Vagina (tissue), 2 donors: ENCODE results near the gene TMEM150A. TPM values are rescaled to one million over a fixed set of nuclear protein-coding genes. Genes with fewer than 3 reads are reported as not detected.

ENCODE experiments used
- DNase-seq, 2 donors: peaks; one replicate each; pipeline ENCODE4 v3.0.0-alpha.2; 2017; ENCODE audit errors: extremely low spot score in 2 of 2
- H3K27ac ChIP-seq: fragments of 200-600 bp; sonication (generic); one replicate; pipeline ENCODE4 v1.5.1; 2019
- H3K27me3 ChIP-seq: fragments of 200-600 bp; sonication (generic); one replicate; pipeline ENCODE4 v1.5.1; 2019
- H3K36me3 ChIP-seq, 2 donors: fragments of 200-600 bp; sonication (generic); one replicate each; pipeline ENCODE4 v1.5.1; 2017 to 2019
- H3K4me1 ChIP-seq: fragments of 200-600 bp; sonication (generic); one replicate; pipeline ENCODE4 v1.5.1; 2019
- H3K4me3 ChIP-seq, 2 donors: fragments of 200-600 bp; sonication (generic); 1 replicate in 1 of 2; 2 replicates in 1 of 2; pipeline ENCODE4 v1.5.1; 2016 to 2019
- H3K9me3 ChIP-seq: fragments of 200-600 bp; sonication (generic); one replicate; pipeline ENCODE4 v1.5.1; 2019
- POLR2A ChIP-seq, 2 donors: fragments of 450-650 bp; IDR thresholded peaks; one replicate each; pipeline ENCODE4 v1.6.1; 2017; ENCODE audit warnings: antibody characterized with exemption in 2 of 2, mild to moderate bottlenecking in 2 of 2, moderate library complexity in 2 of 2
- POLR2AphosphoS5 ChIP-seq, 2 donors: sonication (generic); formaldehyde crosslinking; IDR thresholded peaks; one replicate each; pipeline ENCODE4 v1.9.0; 2017; ENCODE audit warnings: antibody characterized with exemption in 2 of 2, mild to moderate bottlenecking in 2 of 2, low read depth in 1 of 2; ENCODE audit not compliant: insufficient read depth in 1 of 2
- intact Hi-C: fragments of 100-400 bp; cut with DNase I; formaldehyde crosslinking; loops from one replicate; pipeline ENCODE4 v1.15.1; 2023
- total RNA-seq: library from RNA; depleted of rRNA; stranded (reverse); fragments of >200 nt; gene quantifications from one replicate; pipeline ENCODE4 v1.2.3, GENCODE V29; 2016
- TF ChIP-seq, protein P1 (sequence below), 3 experiments: fragments of 450-650 bp in 2 of 3; fragments of 200-600 bp in 1 of 3; sonication (generic) in 1 of 3; IDR thresholded peaks; one replicate each; pipeline ENCODE4 v1.5.1; 2017 to 2019; ENCODE audit warnings: antibody characterized with exemption in 3 of 3, mild to moderate bottlenecking in 2 of 3, moderate library complexity in 2 of 3

The TMEM150A gene
- total RNA-seq, 1 donor from 2014 or later, result 22.6 TPM

DNA sequence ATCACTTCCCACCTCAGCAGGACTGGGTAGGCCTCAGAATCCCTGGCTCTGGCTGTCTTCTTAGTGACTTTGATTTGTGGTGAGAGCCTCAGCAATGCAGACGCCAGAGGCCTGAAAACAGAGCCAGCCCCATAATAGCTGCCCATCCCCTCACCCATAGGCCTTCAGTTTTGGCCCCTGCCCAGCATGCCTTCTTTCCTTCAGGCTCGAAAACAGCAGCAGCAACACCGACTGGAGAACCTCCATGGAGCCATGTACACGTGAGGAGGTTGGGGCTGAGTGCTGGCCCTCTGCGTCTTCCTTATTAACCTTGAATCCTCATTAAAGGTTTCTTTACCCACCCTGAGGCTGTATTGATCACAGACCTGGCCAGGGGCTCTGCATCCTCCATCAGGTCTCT lies 5.3 kb downstream of the TMEM150A start:
- H3K36me3 ChIP-seq, result peaks cover 0 to 24% of the 10 kb centered on the region in 2 donors
- H3K27me3 ChIP-seq, result no peaks in the 10 kb centered on the region
- H3K27ac ChIP-seq, result no peak overlapping the region
- peaks cover 39% of the 10 kb centered on the region for H3K4me1 ChIP-seq
- intact Hi-C loops, result no loop called here
- H3K9me3 ChIP-seq, result no peaks in the 10 kb centered on the region
- TF ChIP-seq, protein P1, sequence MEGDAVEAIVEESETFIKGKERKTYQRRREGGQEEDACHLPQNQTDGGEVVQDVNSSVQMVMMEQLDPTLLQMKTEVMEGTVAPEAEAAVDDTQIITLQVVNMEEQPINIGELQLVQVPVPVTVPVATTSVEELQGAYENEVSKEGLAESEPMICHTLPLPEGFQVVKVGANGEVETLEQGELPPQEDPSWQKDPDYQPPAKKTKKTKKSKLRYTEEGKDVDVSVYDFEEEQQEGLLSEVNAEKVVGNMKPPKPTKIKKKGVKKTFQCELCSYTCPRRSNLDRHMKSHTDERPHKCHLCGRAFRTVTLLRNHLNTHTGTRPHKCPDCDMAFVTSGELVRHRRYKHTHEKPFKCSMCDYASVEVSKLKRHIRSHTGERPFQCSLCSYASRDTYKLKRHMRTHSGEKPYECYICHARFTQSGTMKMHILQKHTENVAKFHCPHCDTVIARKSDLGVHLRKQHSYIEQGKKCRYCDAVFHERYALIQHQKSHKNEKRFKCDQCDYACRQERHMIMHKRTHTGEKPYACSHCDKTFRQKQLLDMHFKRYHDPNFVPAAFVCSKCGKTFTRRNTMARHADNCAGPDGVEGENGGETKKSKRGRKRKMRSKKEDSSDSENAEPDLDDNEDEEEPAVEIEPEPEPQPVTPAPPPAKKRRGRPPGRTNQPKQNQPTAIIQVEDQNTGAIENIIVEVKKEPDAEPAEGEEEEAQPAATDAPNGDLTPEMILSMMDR (IDR thresholded peaks at IDR 0.05), result no peak
- TF ChIP-seq POLR2AphosphoS5 (IDR thresholded peaks at IDR 0.05; ENCODE audit: insufficient read depth in 1 of 2, low read depth in 1 of 2), result no peak
- TF ChIP-seq POLR2A (IDR thresholded peaks at IDR 0.05), result no peak
- no peak for DNase-seq
- H3K4me3 ChIP-seq, result no peak overlapping the region

DNA sequence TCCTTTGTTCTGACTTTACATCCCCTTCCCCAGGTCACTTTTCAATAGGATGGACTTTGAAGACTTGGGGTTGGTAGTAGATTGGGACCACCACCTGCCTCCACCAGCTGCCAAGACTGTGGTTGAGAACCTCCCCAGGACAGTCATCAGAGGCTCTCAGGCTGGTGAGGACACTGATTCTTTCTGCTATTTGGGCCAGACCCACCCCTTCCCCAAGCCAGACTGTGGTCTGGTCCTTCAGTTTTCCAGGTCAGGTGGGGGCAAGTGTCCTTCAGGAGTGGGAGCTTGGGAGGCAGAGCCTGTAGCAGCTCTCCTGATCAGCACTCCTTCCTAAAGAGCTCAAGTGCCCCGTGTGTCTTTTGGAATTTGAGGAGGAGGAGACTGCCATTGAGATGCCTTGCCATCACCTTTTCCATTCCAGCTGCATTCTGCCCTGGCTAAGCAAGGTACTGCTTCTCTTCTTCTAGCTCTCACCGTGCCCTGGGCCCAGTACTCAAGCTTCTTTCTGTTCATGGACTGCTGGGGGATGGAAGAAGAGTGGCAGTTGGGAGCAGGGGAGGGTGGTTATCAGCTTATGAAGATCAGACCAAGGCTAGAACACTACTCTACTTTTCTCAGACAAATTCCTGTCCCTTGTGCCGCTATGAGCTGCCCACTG lies 5.9 kb downstream of the TMEM150A start:
- no peaks in the 10 kb centered on the region for H3K9me3 ChIP-seq
- H3K36me3 ChIP-seq, result peaks cover 0 to 24% of the 10 kb centered on the region in 2 donors
- H3K27me3 ChIP-seq, result no peaks in the 10 kb centered on the region
- H3K4me3 ChIP-seq, result peak overlapping the region; percentile 85 to 95
- peak overlapping the region; percentile 90 for H3K27ac ChIP-seq
- peaks cover 40% of the 10 kb centered on the region for H3K4me1 ChIP-seq
- intact Hi-C loops, result no loop called here
- TF ChIP-seq, protein P1 (IDR thresholded peaks at IDR 0.05), result no peak
- TF ChIP-seq POLR2A (IDR thresholded peaks at IDR 0.05), result no peak
- no peak for TF ChIP-seq POLR2AphosphoS5 (IDR thresholded peaks at IDR 0.05; ENCODE audit: insufficient read depth in 1 of 2, low read depth in 1 of 2)
- DNase-seq, result no peak

DNA sequence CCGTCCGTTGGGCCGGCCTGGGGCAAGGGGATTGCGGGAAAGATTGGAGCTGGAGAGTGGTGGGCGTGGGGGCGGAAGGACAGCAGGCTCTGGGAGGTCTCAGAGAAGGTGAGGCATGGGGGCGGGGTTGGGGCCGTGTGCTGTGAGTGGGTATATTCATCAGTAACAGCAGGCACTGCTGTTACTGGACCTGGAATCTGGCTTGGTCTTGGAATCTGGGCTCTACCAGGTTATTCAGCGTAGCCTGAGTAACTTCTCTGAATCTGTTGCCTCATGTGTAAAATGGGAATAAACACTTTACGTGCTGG lies 6.5 kb downstream of the TMEM150A start:
- no peak for DNase-seq
- H3K9me3 ChIP-seq, result no peaks in the 10 kb centered on the region
- no peaks in the 10 kb centered on the region for H3K27me3 ChIP-seq
- H3K4me3 ChIP-seq, result peak overlapping the region; percentile 85 to 95
- H3K36me3 ChIP-seq, result peaks cover 0 to 24% of the 10 kb centered on the region in 2 donors
- intact Hi-C loops, result no loop called here
- peak overlapping the region; percentile 90 for H3K27ac ChIP-seq
- TF ChIP-seq POLR2A (IDR thresholded peaks at IDR 0.05) (no peak), POLR2AphosphoS5 (IDR thresholded peaks at IDR 0.05; ENCODE audit: insufficient read depth in 1 of 2, low read depth in 1 of 2) (no peak)
- TF ChIP-seq, protein P1 (IDR thresholded peaks at IDR 0.05), result no peak
- peaks cover 40% of the 10 kb centered on the region for H3K4me1 ChIP-seq

DNA sequence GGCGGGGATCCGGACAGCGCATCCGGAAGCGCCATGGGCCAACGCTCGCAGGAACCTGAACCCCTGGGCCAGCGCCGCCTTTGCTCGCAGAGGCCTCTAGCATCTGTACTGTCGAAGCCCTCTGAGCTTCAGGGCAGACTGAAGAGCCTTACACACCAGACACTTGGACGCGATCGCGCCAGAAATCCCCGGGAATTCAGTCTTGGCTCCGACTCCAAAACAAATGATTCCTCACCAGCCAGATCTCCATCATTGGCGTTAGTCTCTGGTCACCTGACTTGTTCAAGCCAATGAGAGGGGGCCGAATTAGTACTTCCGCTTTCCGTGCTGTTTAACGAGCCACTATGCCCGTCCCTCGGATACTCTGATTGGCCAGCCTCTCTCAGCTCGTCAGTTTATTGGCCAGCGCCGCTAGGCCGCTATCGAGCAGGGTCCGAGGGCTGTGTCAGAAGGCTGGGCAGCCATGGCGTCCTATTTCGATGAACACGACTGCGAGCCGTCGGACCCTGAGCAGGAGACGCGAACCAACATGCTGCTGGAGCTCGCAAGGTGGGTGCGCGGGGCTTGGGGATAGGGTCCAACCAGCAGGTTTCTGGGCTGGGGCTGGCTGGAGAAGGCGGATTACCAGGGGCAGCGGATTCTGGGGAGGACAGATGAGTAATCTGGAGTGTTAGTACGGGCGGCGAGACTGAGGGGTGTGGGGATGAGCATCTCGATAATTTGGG lies 7.0 kb downstream of the TMEM150A start, which contains the start of gene RNF181:
TSS of gene RNF181 (plus strand) at position 445 of the 725 bp plus-strand sequence. CDS start at position 464, 19 bp downstream.
- TF ChIP-seq POLR2AphosphoS5 (IDR thresholded peaks at IDR 0.05; ENCODE audit: insufficient read depth in 1 of 2, low read depth in 1 of 2), result peak; percentile 95 to 98
- peak in 1 of 2 donors; percentile 89 for TF ChIP-seq POLR2A (IDR thresholded peaks at IDR 0.05)
- TF ChIP-seq, protein P1 (IDR thresholded peaks at IDR 0.05), result no peak
- Histone ChIP-seq H3K4me1 (peaks cover 41% of the 10 kb centered on the region), H3K27me3 (no peaks in the 10 kb centered on the region), H3K27ac (peak within 1 kb of the TSS; percentile 90), H3K4me3 (peak within 1 kb of the TSS; percentile 85 to 95), H3K36me3 (peaks cover 0 to 24% of the 10 kb centered on the region in 2 donors), H3K9me3 (no peaks in the 10 kb centered on the region)
- peak; percentile 99 to 100 for DNase-seq
- intact Hi-C loops, result no loop called here
